BE2C (cell line): ENCODE results near the gene IFT81.
A peak's percentile ranks its signal among the peaks of the same experiment; 100 is the strongest.

Source experiments
- DNase-seq: peaks from one replicate; pipeline ENCODE4 v3.0.0-alpha.2; 2020
- H3K27me3 ChIP-seq: fragments of 250-450 bp; sonication (Bioruptor Pico); 2 replicates; pipeline ENCODE4 v1.5.1; 2020; ENCODE audit warnings: mild to moderate bottlenecking
- H3K36me3 ChIP-seq: fragments of 250-450 bp; sonication (Bioruptor Pico); 2 replicates; pipeline ENCODE4 v1.5.1; 2020; ENCODE audit warnings: mild to moderate bottlenecking
- H3K4me1 ChIP-seq: fragments of 250-450 bp; sonication (Bioruptor Pico); 2 replicates; pipeline ENCODE4 v1.5.1; 2020
- H3K4me3 ChIP-seq: 2 replicates; pipeline ENCODE4 v1.5.1; 2011; ENCODE audit warnings: low read depth, low read length
- H3K9me3 ChIP-seq: fragments of 250-450 bp; sonication (Bioruptor Pico); 2 replicates; pipeline ENCODE4 v1.5.1; 2020
- CTCF ChIP-seq: IDR thresholded peaks from 2 replicates; pipeline ENCODE4 v1.5.1; 2012; ENCODE audit warnings: mild to moderate bottlenecking, low read depth, low read length

The IFT81 gene

GRCh38 chr12:110258466-110258865 is 134.3 kb downstream of the IFT81 start:
- Histone ChIP-seq H3K4me3 (no peak overlapping the region), H3K36me3 (no peaks in the 10 kb centered on the region), H3K9me3 (no peaks in the 10 kb centered on the region), H3K27me3 (no peaks in the 10 kb centered on the region), H3K4me1 (no peaks in the 10 kb centered on the region)
- no peak for DNase-seq
- no peak for TF ChIP-seq CTCF

- no peaks in the 10 kb centered on the region for H3K9me3 ChIP-seq
- no peak for DNase-seq
- no peaks in the 10 kb centered on the region for H3K27me3 ChIP-seq
- peaks cover 10% of the 10 kb centered on the region for H3K4me1 ChIP-seq
- TF ChIP-seq CTCF: no peak
- no peak overlapping the region for H3K4me3 ChIP-seq
- no peaks in the 10 kb centered on the region for H3K36me3 ChIP-seq
Measured at GRCh38 chr12:110262442-110263388, 138.6 kb downstream of the IFT81 start.

- Histone ChIP-seq H3K4me1 (peaks cover 16% of the 10 kb centered on the region), H3K27me3 (no peaks in the 10 kb centered on the region), H3K9me3 (no peaks in the 10 kb centered on the region), H3K4me3 (peak overlapping the region; percentile 41), H3K36me3 (no peaks in the 10 kb centered on the region)
- no peak for TF ChIP-seq CTCF
- DNase-seq: peak; percentile 56
Measured at GRCh38 chr12:110266381-110266960, 142.3 kb downstream of the IFT81 start.

GRCh38 chr12:110266980-110267620 is 142.9 kb downstream of the IFT81 start:
- Histone ChIP-seq H3K27me3 (no peaks in the 10 kb centered on the region), H3K4me3 (peak overlapping the region; percentile 41), H3K9me3 (no peaks in the 10 kb centered on the region), H3K36me3 (no peaks in the 10 kb centered on the region), H3K4me1 (peaks cover 16% of the 10 kb centered on the region)
- no peak for TF ChIP-seq CTCF
- DNase-seq: peak; percentile 77
